K562 (cell line): ENCODE measurements around the gene GSS. TPM values are rescaled to one million over a fixed set of nuclear protein-coding genes. Genes with fewer than 3 reads are reported as not detected.

Source experiments
- ATAC-seq: fragments of 200-7000 bp; cut with Tn5 transposase; 3 replicates; pipeline ENCODE4 v1.9.1; 2020; ENCODE audit warnings: moderate library complexity
- BruUV-seq: library from RNA; stranded (reverse); fragments of 400-500 nt; replicated peaks from 2 replicates; lab custom pipeline; 2021; lab: Mats Ljungman, UMichigan
- CTCF ChIA-PET: fragments of 300-600 bp; formaldehyde crosslinking; extraction: SDS; loops from one replicate; lab custom pipeline; 2021; ENCODE audit warnings: low intra/inter-chr PET ratio; lab: Yijun Ruan, JAX
- POLR2A ChIA-PET: fragments of 300-600, 350-650 bp; sonication (Branson Sonifier 250); formaldehyde crosslinking; extraction: SDS; loops from one replicate; lab custom pipeline; 2021; ENCODE audit warnings: antibody characterized with exemption, inconsistent platforms; lab: Yijun Ruan, JAX
- DNase-seq, 4 experiments: peaks; one replicate each; pipeline versions ENCODE4 v3.0.0 to v3.0.0-alpha.2; 2011 to 2018; ENCODE audit warnings: low spot score in 3 of 4, mixed read lengths in 3 of 4; ENCODE audit errors: extremely low read depth in 1 of 4
- FAIRE-seq: peaks from 2 replicates; lab custom pipeline; 2011; peaks lifted over from hg19 to GRCh38; lab: Jason Lieb, UNC
- H2AFZ ChIP-seq: 2 replicates; pipeline ENCODE4 v1.6.0; 2011; ENCODE audit warnings: low read depth, low read length, control low read depth, inconsistent platforms
- H3K27ac ChIP-seq: fragments of 200-600 bp; 3 replicates; pipeline ENCODE4 v1.8.0; 2011; ENCODE audit warnings: low read depth, mild to moderate bottlenecking, control low read depth, inconsistent platforms, low read length, moderate library complexity, mixed read lengths; ENCODE audit errors: extremely low read depth
- H3K27me3 ChIP-seq, 2 experiments: fragments of 300-600 bp in 1 of 2; 2 replicates in 1 of 2; 3 replicates in 1 of 2; pipeline versions ENCODE4 v1.6.0 to v1.8.0; 2011; ENCODE audit warnings: inconsistent platforms in 2 of 2, low read length in 2 of 2, mild to moderate bottlenecking in 1 of 2, mixed read lengths in 1 of 2, moderate library complexity in 1 of 2; ENCODE audit not compliant: control insufficient read depth in 2 of 2, insufficient read depth in 2 of 2
- H3K36me3 ChIP-seq: fragments of 300-600 bp; 3 replicates; pipeline ENCODE4 v1.8.0; 2011; ENCODE audit warnings: mild to moderate bottlenecking, low read length, inconsistent platforms; ENCODE audit not compliant: control insufficient read depth, insufficient read depth
- H3K4me1 ChIP-seq, 2 experiments: fragments of 200-600 bp in 1 of 2; replicated peaks in 1 of 2; 2 replicates in 1 of 2; 3 replicates in 1 of 2; pipeline versions ENCODE4 v1.5.1 to v1.8.0; 2011; ENCODE audit warnings: inconsistent platforms in 2 of 2, low read length in 2 of 2, mild to moderate bottlenecking in 1 of 2, mixed read lengths in 1 of 2, moderate library complexity in 1 of 2; ENCODE audit not compliant: control insufficient read depth in 2 of 2, insufficient read depth in 2 of 2
- H3K4me2 ChIP-seq: 2 replicates; pipeline ENCODE4 v1.6.1; 2011; ENCODE audit warnings: low read length, control low read depth, inconsistent platforms, mixed read lengths; ENCODE audit not compliant: insufficient read depth
- H3K4me3 ChIP-seq: fragments of 200-600 bp; sonication (generic), shearing (Covaris generic); 2 replicates; pipeline ENCODE4 v1.5.1; 2016; ENCODE audit warnings: control low read depth, inconsistent platforms
- H3K79me2 ChIP-seq: fragments of 200-600 bp; 3 replicates; pipeline ENCODE4 v1.8.0; 2011; ENCODE audit warnings: low read length, inconsistent platforms; ENCODE audit not compliant: control insufficient read depth, insufficient read depth
- H3K9ac ChIP-seq, 2 experiments: 2 replicates each; pipeline versions ENCODE4 v1.6.0 to v1.6.1; 2011; ENCODE audit warnings: low read depth in 2 of 2, low read length in 2 of 2, control low read depth in 1 of 2, inconsistent platforms in 1 of 2, mild to moderate bottlenecking in 1 of 2, mixed read lengths in 1 of 2; ENCODE audit not compliant: insufficient read depth in 1 of 2
- H3K9me1 ChIP-seq: one replicate; pipeline ENCODE4 v1.6.0; 2011; ENCODE audit warnings: inconsistent platforms, mild to moderate bottlenecking, low read length, moderate library complexity; ENCODE audit not compliant: control insufficient read depth, insufficient read depth
- H3K9me3 ChIP-seq: replicated peaks from 2 replicates; pipeline ENCODE4 v1.5.1; 2011; ENCODE audit warnings: low read depth, low read length, inconsistent platforms; ENCODE audit not compliant: control insufficient read depth, insufficient read depth
- H4K20me1 ChIP-seq: replicated peaks from 2 replicates; pipeline ENCODE4 v1.6.1; 2011; ENCODE audit warnings: low read length, inconsistent platforms, mixed read lengths; ENCODE audit not compliant: control insufficient read depth, insufficient read depth
- CTCFL ChIP-seq: IDR thresholded peaks from 2 replicates; pipeline ENCODE4 v1.6.1; 2011; ENCODE audit warnings: borderline replicate concordance, low read depth, mild to moderate bottlenecking, moderate library complexity, low read length; ENCODE audit not compliant: insufficient read depth, poor library complexity, severe bottlenecking
- DACH1 ChIP-seq: fragments of 450-650 bp; IDR thresholded peaks from 2 replicates; pipeline ENCODE4 v1.6.1; 2018; ENCODE audit not compliant: partially characterized antibody
- MBD1 ChIP-seq: fragments of 250-450 bp; sonication (Bioruptor Pico); IDR thresholded peaks from 2 replicates; pipeline ENCODE4 v1.8.0; 2022; ENCODE audit warnings: inconsistent platforms
- POLR2G ChIP-seq: fragments of 200-400 bp; formaldehyde crosslinking; IDR thresholded peaks from 2 replicates; pipeline ENCODE4 v1.6.1; 2017; ENCODE audit warnings: low read depth, mild to moderate bottlenecking, antibody characterized with exemption, low read length, moderate library complexity
- POLR3A ChIP-seq: IDR thresholded peaks from 2 replicates; pipeline ENCODE4 v1.6.1; 2011; ENCODE audit warnings: borderline replicate concordance, mild to moderate bottlenecking, moderate library complexity; ENCODE audit not compliant: insufficient read length, insufficient read depth; ENCODE audit errors: extremely low read depth
- RBM22 ChIP-seq: fragments of 200-400 bp; formaldehyde crosslinking; IDR thresholded peaks from 2 replicates; pipeline ENCODE4 v1.6.1; 2018; ENCODE audit warnings: low read length, low read depth; ENCODE audit not compliant: poor library complexity, severe bottlenecking
- STAT5B ChIP-seq: fragments of 250-450 bp; sonication (Bioruptor Pico); IDR thresholded peaks from 2 replicates; pipeline ENCODE4 v1.8.0; 2021; ENCODE audit warnings: mild to moderate bottlenecking, inconsistent platforms
- ZBTB33 ChIP-seq: sonication (generic); formaldehyde crosslinking; IDR thresholded peaks from 2 replicates; pipeline ENCODE4 v1.8.1; 2023; ENCODE audit warnings: mild to moderate bottlenecking, missing genetic modification reagents
- ZFP1 ChIP-seq: fragments of 450-650 bp; formaldehyde crosslinking; IDR thresholded peaks from 2 replicates; pipeline ENCODE4 v1.4.0; 2020; ENCODE audit warnings: mild to moderate bottlenecking, mixed read lengths
- WGBS: fragments of 100-300 bp; shearing (Covaris generic); methylation state at CpG from one replicate; pipeline ENCODE4 v1.1.6; 2016; ENCODE audit warnings: low coverage, mixed read lengths; ENCODE audit not compliant: insufficient coverage; ENCODE audit errors: missing lambda C conversion rate; 5-methylcytosine and 5-hydroxymethylcytosine counted together
- in situ Hi-C: fragments of 300-500 bp; cut with MboI; formaldehyde crosslinking; loops from 4 replicates; pipeline ENCODE4 v1.15.0; 2018; ENCODE audit warnings: inconsistent platforms, mixed read lengths
- intact Hi-C: fragments of 100-400 bp; cut with micrococcal nuclease; formaldehyde crosslinking; loops from 2 replicates; pipeline ENCODE4 v1.14.2; 2022
- polyA plus RNA-seq, 8 experiments: library from polyadenylated mRNA; depleted of rRNA in 4 of 8; stranded (reverse) in 5 of 8; unstranded in 3 of 8; fragments of >200 nt; fragmentation: Nextera tagmentation in 2 of 8; fragmentation: Illumina TruSeq in 1 of 8; extraction: Ambion mirVana in 2 of 8; extraction: Trizol in 1 of 8; gene quantifications; 2 replicates each; pipeline versions ENCODE4 v1.2.1 to v1.2.3, GENCODE V29; 2011 to 2014; ENCODE audit warnings: inconsistent platforms in 1 of 8, missing spikeins in 1 of 8
- total RNA-seq, 7 experiments: library from RNA; depleted of rRNA in 6 of 7; stranded (reverse); fragments of >200 nt in 6 of 7; fragmentation: Illumina TruSeq in 2 of 7; extraction: Trizol in 2 of 7; gene quantifications; 2 replicates each; pipeline versions ENCODE4 v1.2.1 to v1.2.3, GENCODE V29; 2011 to 2021; ENCODE audit warnings: low replicate concordance in 1 of 7
- TF ChIP-seq, protein P1 (sequence below), 3 experiments: fragments of 200-800 bp in 1 of 3; fragments of 250-450 bp in 1 of 3; fragments of 450-650 bp in 1 of 3; sonication (Bioruptor Pico) in 1 of 3; sonication (Bioruptor generic) in 1 of 3; formaldehyde crosslinking in 1 of 3; IDR thresholded peaks; 2 replicates each; pipeline versions ENCODE4 v1.6.1 to v1.8.0; 2016 to 2022; ENCODE audit warnings: mild to moderate bottlenecking in 2 of 3, missing genetic modification characterization in 2 of 3, missing compliant biosample characterization in 1 of 3, moderate library complexity in 1 of 3

GSS gene
- total and polyA plus RNA-seq, 9 of the 15 experiments (the other 6 are each of a cell fraction or from before 2014, with no cell fraction given), result 18.4 to 165 (median 89.4) TPM

DNA sequence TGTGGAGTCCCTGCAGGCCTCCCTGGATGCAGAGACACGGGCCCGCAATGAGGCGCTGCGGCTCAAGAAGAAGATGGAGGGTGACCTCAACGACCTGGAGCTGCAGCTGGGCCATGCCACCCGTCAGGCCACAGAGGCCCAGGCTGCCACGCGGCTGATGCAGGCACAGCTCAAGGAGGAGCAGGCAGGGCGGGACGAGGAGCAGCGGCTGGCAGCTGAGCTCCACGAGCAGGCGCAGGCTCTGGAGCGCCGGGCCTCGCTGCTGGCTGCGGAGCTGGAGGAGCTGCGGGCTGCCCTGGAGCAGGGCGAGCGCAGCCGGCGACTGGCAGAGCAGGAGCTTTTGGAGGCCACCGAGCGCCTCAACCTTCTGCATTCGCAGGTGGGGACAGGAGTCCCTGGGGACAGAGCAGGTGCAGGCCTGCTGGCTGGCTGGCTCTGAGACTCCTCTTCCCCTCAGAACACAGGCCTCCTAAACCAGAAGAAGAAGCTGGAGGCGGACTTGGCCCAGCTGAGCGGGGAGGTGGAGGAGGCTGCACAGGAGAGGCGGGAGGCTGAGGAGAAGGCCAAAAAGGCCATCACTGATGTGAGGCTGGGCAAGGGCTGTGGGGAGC lies 44.8 kb upstream of the GSS start:
- FAIRE-seq (no peak), ATAC-seq (no peak), DNase-seq (no peak)
- 96% methylated on average over 17 of the region's 28 CpGs for WGBS
- no TSS peak for BruUV-seq
- no peak overlapping the region for H3K4me3 ChIP-seq
- no peaks in the 10 kb centered on the region for H3K79me2 ChIP-seq
- POLR2A ChIA-PET, result interaction anchor here (0.6 to 2.2 kb wide), 8 partner anchors 10 to 125 kb away, joined by 3 to 17 read pairs (median 4); no protein-coding TSS in a partner anchor
- no peak overlapping the region for H2AFZ ChIP-seq
- no peak overlapping the region for H3K27ac ChIP-seq
- intact Hi-C loops, result no loop called here
- peaks cover 89% of the 10 kb centered on the region; the same call in 2 of the 3 replicates for H3K36me3 ChIP-seq
- CTCF ChIA-PET, result no interaction called here
- no peak overlapping the region for H3K4me2 ChIP-seq
- H4K20me1 ChIP-seq, result no peaks in the 10 kb centered on the region
- in situ Hi-C loops, result no loop called here
- peaks cover 0 to 19% of the 10 kb centered on the region in 2 experiments; a peak in 2 of 5 replicates for H3K4me1 ChIP-seq
- no peaks in the 10 kb centered on the region for H3K9me1 ChIP-seq
- H3K9ac ChIP-seq, result no peak overlapping the region
- no peaks in the 10 kb centered on the region for H3K27me3 ChIP-seq
- H3K9me3 ChIP-seq, result no peaks in the 10 kb centered on the region
- TF ChIP-seq RBM22 (peak; percentile 72), ZBTB33 (peak; percentile 57; the same call in 1 of the 2 replicates), POLR3A (no peak), MBD1 (CRISPR knock-in tag) (no peak), DACH1 (no peak), STAT5B (CRISPR knock-in tag) (no peak), ZFP1 (no peak), POLR2G (peak; percentile 54), CTCFL (no peak)
- TF ChIP-seq, protein P1, sequence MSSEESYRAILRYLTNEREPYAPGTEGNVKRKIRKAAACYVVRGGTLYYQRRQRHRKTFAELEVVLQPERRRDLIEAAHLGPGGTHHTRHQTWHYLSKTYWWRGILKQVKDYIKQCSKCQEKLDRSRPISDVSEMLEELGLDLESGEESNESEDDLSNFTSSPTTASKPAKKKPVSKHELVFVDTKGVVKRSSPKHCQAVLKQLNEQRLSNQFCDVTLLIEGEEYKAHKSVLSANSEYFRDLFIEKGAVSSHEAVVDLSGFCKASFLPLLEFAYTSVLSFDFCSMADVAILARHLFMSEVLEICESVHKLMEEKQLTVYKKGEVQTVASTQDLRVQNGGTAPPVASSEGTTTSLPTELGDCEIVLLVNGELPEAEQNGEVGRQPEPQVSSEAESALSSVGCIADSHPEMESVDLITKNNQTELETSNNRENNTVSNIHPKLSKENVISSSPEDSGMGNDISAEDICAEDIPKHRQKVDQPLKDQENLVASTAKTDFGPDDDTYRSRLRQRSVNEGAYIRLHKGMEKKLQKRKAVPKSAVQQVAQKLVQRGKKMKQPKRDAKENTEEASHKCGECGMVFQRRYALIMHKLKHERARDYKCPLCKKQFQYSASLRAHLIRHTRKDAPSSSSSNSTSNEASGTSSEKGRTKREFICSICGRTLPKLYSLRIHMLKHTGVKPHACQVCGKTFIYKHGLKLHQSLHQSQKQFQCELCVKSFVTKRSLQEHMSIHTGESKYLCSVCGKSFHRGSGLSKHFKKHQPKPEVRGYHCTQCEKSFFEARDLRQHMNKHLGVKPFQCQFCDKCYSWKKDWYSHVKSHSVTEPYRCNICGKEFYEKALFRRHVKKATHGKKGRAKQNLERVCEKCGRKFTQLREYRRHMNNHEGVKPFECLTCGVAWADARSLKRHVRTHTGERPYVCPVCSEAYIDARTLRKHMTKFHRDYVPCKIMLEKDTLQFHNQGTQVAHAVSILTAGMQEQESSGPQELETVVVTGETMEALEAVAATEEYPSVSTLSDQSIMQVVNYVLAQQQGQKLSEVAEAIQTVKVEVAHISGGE (CRISPR knock-in tag; IDR thresholded peaks at IDR 0.05), result no peak
